KOPT-K1 (cell line): ENCODE measurements around the gene ARHGEF11.
"Not testable (repeated sequence)": the region's sequence is repeated elsewhere in the genome, so short reads cannot be mapped to it uniquely, and the experiment has no call there.

Experiments used
- H3K27ac ChIP-seq: fragments of 200-600 bp; sonication (generic); 2 replicates; pipeline ENCODE4 v1.5.1; 2016; ENCODE audit warnings: antibody characterized with exemption, mild to moderate bottlenecking, low read depth, low read length; ENCODE audit not compliant: poor library complexity, severe bottlenecking
- H3K36me3 ChIP-seq: fragments of 200-600 bp; sonication (generic); 2 replicates; pipeline ENCODE4 v1.5.1; 2017; ENCODE audit warnings: antibody characterized with exemption, mild to moderate bottlenecking, low read length, moderate library complexity; ENCODE audit not compliant: insufficient read depth
- H3K9me3 ChIP-seq: fragments of 200-600 bp; sonication (generic); 2 replicates; pipeline ENCODE4 v1.5.1; 2017; ENCODE audit warnings: antibody characterized with exemption, low read length, mild to moderate bottlenecking; ENCODE audit not compliant: insufficient read depth, poor library complexity, severe bottlenecking

Gene ARHGEF11

DNA sequence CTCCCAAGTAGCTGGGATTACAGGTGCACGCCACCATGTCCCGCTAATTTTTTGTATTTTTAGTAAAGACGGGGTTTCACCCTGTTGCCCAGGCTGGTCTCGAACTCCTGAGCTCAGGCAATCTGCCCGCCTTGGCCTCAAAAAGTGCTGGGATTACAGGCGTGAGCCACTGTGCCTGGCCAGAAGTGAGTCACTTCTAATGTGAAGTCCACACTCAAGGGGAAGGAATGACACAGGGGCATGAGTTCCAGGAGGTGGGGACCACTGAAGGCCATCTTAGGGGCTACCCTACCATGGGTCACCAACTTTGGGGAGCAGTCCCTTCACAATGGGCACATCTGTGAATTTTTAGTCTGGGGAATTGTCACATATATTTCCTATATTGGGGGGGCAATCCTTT, 118.8 kb downstream of the ARHGEF11 start:
- H3K36me3 ChIP-seq, result not testable (repeated sequence)

DNA sequence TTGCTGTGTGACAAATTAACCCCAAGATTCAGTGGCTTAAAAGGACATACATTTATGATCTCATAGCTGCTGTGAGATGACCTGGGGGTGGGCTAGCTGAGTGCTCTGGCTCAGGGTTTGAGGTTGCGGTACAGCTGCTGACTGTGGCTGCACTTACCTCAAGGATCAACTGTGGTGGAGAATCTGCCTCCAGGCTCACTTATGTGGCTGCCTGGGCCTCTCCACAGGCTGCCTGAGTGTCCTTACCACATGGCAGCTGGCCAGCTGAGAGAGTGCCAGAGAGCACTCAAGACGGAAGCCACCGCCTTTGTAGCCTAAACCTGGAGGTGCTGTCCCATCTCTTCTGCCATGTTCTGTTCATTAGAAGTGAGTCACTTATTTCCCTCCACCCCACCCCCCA, 119.4 kb downstream of the ARHGEF11 start:
- no peaks in the 10 kb centered on the region for H3K36me3 ChIP-seq

More for the DNA sequence above, 118.8 kb downstream of the ARHGEF11 start:
- not testable (repeated sequence) for H3K27ac ChIP-seq, H3K9me3 ChIP-seq

GRCh38 chr1:156925154-156926010, 120.2 kb downstream of the ARHGEF11 start:
- Histone ChIP-seq H3K36me3 (no peaks in the 10 kb centered on the region), H3K27ac (no peak overlapping the region)

More for the DNA sequence above, 119.4 kb downstream of the ARHGEF11 start:
- Histone ChIP-seq H3K9me3 (no peaks in the 10 kb centered on the region), H3K27ac (no peak overlapping the region)

DNA sequence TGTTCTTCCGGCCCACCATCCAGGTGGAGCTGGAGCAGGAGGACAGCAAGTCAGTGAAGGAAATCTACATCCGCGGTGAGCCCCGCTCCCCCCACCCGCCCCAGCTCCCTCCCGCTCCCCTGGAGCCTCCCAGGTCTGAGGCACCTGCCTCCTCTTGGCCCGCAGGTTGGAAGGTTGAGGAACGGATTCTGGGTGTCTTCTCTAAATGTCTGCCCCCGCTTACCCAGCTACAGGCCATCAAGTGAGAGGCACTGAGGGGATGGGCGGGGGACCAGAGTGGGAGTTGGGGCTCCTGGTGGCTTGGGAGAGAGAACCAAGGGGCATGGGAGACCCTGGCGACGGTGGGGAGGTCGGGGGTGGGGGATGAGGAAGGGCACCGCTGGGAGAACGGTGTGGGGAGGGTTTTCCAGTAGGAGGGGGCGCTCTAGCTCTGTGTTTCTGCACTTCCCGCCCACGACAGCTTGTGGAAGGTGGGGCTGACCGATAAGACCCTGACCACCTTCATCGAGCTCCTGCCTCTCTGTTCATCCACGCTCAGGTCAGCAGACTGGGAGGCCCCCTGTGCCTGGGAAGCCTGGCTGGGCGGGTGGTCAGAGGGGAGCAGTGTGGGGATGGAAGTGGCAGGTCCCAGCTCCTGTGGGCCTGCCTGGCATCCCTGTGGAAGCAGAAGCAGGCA, 120.9 kb downstream of the ARHGEF11 start:
- Histone ChIP-seq H3K9me3 (no peaks in the 10 kb centered on the region), H3K36me3 (no peaks in the 10 kb centered on the region), H3K27ac (no peak overlapping the region)

More at GRCh38 chr1:156925154-156926010, 120.2 kb downstream of the ARHGEF11 start:
- H3K9me3 ChIP-seq, result no peaks in the 10 kb centered on the region

GRCh38 chr1:156923670-156924477, 121.7 kb downstream of the ARHGEF11 start:
- no peak overlapping the region for H3K27ac ChIP-seq
- no peaks in the 10 kb centered on the region for H3K36me3 ChIP-seq
- no peaks in the 10 kb centered on the region for H3K9me3 ChIP-seq

GRCh38 chr1:156922986-156923669, 122.4 kb downstream of the ARHGEF11 start:
- no peak overlapping the region for H3K27ac ChIP-seq
- no peaks in the 10 kb centered on the region for H3K36me3 ChIP-seq
- no peaks in the 10 kb centered on the region for H3K9me3 ChIP-seq

GRCh38 chr1:156921053-156921529, 124.5 kb downstream of the ARHGEF11 start:
- Histone ChIP-seq H3K27ac (no peak overlapping the region), H3K9me3 (no peaks in the 10 kb centered on the region), H3K36me3 (no peaks in the 10 kb centered on the region)

DNA sequence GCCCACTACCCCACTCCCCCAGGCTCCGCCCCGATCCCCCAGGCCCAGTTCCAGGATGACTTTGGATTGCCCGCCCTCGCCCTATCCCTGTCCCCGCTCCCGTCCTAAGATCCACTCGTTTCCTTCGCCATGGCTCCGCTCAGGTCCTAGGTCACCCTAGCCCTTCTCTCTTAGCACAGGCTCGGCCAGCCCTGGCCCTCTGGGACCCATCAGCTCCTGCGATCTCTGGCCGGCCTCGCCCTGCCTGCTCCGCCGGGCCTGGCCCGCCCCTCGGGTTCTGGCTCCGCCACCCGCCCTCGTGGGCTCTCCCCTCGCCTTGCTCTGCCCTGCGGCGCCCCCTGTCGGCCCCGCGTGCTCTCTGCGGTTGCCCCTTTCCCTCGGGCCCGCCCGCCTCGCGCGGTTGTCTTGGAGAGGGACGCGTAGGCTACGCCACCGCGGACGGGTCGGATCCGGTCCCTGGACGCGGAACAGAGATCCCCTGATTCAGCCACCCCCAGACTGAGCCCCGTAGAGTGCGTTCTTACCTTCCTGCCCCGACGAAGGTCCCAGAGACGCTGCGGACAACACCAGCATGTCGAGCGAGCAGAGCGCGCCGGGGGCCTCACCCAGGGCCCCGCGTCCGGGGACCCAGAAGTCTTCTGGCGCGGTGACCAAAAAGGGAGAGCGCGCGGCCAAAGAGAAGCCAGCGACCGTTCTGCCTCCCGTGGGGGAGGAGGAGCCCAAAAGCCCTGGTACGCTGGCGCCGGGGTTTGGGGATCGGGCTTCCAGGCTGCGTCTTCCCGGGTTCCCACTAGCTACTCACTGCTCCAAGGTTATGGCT, 125.1 kb downstream of the ARHGEF11 start, which contains the start of gene LRRC71:
Gene LRRC71 (plus strand): TSS at position 400 of the 820 bp plus-strand sequence. CDS start 172 bp downstream, at position 572.
- H3K27ac ChIP-seq, result no peak within 1 kb of the TSS

DNA sequence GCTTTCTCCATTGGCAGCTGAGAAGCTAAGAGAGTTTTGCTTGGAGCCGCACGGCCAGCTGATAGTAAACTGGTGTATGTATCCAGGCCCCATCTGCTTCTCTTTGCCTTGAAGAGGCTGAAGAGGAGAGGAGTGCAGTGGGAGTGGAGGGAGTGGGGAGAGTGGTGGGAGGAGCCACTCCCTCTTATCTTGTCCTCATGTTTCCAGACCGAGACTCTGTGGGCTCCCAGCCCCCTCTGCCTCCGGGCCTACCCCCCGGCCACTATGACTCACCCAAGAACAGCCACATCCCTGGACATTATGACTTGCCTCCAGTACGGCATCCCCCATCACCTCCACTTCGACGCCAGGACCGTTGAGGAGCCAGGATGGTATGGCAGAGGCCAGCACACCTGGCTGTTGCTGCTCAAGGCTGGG, 131.1 kb downstream of the ARHGEF11 start:
- H3K27ac ChIP-seq, result no peak overlapping the region
- no peaks in the 10 kb centered on the region for H3K36me3 ChIP-seq
- H3K9me3 ChIP-seq, result no peaks in the 10 kb centered on the region

More for the DNA sequence above, 125.1 kb downstream of the ARHGEF11 start, which contains the start of gene LRRC71:
- Histone ChIP-seq H3K9me3 (no peaks in the 10 kb centered on the region), H3K36me3 (no peaks in the 10 kb centered on the region)

- no peaks in the 10 kb centered on the region for H3K36me3 ChIP-seq
- no peaks in the 10 kb centered on the region for H3K9me3 ChIP-seq
- no peak overlapping the region for H3K27ac ChIP-seq
Observed at GRCh38 chr1:156913809-156914387, 131.6 kb downstream of the ARHGEF11 start.

DNA sequence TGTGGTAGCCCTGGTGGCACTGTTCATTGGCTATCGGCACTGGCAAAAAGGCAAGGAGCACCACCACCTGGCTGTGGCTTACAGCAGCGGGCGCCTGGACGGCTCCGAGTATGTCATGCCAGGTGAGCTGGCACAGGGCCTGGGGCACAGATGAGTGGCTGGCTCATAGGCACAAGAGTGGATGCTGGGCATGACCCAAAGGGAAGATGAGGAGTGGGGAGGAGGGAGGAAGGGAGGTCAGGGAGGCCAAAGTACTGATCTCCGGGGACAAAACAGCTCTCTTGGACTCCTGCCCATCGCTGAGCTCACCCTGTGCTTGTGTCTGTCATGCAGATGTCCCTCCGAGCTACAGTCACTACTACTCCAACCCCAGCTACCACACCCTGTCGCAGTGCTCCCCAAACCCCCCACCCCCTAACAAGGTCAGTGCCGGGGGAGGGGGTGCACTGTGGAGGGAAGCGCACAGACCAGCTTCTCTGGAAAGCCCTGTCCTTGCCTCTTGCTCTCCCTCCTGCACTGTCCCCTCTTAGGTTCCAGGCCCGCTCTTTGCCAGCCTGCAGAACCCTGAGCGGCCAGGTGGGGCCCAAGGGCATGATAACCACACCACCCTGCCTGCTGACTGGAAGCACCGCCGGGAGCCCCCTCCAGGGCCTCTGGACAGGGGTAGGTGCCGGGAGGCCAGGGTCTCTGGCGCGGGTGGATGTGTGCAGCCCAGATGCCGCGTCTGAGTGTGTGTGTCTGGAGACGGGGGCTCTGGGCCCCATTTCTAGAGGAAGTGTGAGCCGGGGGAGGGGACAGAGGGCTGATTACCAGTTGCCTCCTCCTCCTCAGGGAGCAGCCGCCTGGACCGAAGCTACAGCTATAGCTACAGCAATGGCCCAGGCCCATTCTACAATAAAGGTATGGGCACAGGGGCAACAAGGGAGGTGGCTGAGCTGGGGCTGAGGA, 132.4 kb downstream of the ARHGEF11 start:
- H3K27ac ChIP-seq, result no peak overlapping the region
- H3K36me3 ChIP-seq, result no peaks in the 10 kb centered on the region
- no peaks in the 10 kb centered on the region for H3K9me3 ChIP-seq

- Histone ChIP-seq H3K9me3 (no peaks in the 10 kb centered on the region), H3K27ac (no peak overlapping the region), H3K36me3 (no peaks in the 10 kb centered on the region)
Observed at GRCh38 chr1:156912310-156912709, 133.2 kb downstream of the ARHGEF11 start.
